ENCODE data around the gene TNMD. TPM values are rescaled to one million over a fixed set of nuclear protein-coding genes. Genes with fewer than 3 reads are reported as not detected.

Gene TNMD
- total RNA-seq, 1 donor from 2014 or later: not detected

- peak; percentile 71 for DNase-seq (ENCODE audit: low read depth, low spot score)
Measured at GRCh38 chrX:100643956-100644860, 59.5 kb downstream of the TNMD start, which contains the start of gene SRPX2. Gene SRPX2, plus strand, starts transcription at chrX:100644199. Its CDS starts 2,124 bp downstream, at chrX:100646323.

DNA sequence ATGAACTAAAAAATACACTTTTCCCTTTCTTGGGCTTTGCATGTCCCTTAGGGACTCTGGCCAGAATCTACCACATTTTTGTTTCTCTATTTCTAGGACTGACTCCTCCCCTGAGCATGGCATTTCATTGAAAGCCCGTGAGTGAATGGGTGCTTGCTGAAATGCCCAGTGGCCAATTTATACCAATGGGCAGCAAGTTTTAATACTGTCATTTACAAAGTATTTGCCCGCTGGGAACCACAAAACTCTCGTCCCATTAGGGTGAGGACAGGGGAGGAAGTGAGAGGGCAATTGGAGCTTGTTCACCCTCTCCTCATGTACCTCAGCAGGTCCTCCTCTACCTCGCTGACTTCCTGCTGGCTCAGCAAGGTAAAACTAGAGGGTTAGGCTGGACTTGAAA, 60.4 kb downstream of the TNMD start:
- DNase-seq (ENCODE audit: low read depth, low spot score): no peak

GRCh38 chrX:100647095-100647494, 62.4 kb downstream of the TNMD start:
- DNase-seq (ENCODE audit: low read depth, low spot score): no peak

DNA sequence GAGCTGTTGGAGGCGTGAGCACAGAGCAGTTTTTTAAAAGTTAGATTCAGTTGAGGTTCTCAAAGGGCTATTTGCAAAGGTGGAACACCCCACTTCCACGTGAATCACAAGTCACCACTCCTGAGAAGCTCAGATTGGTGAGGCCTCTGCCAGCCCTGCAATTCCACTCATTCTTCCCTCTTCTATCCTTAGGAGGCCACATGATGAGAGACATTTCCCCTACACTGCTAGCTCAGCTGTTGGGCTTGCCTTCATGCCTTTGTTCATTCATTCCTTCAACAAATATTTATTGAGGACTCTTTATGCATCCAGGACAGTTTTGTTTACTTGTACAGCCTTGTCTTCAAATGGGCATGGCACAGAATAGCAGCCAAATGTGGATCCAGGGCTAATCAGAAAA, 63.0 kb downstream of the TNMD start:
- no peak for DNase-seq (ENCODE audit: low read depth, low spot score)

GRCh38 chrX:100648458-100649417, 64.0 kb downstream of the TNMD start:
- DNase-seq (ENCODE audit: low read depth, low spot score): no peak

Other genes starting within 250 kb of the TNMD start
- 0.11 and 0.33 TPM in 2 replicates for gene PCDH19, start 174.7 kb upstream of the TNMD start, total RNA-seq
- gene TSPAN6, start 51.9 kb downstream of the TNMD start, total RNA-seq: 43.8 and 60.5 TPM in 2 replicates
- 73.3 and 159 TPM in 2 replicates for gene SRPX2, start 59.3 kb downstream of the TNMD start, total RNA-seq
- gene SYTL4, start 147.2 kb downstream of the TNMD start, total RNA-seq: 11.6 and 30.6 TPM in 2 replicates
- 24.9 and 41.0 TPM in 2 replicates for gene CSTF2, start 235.5 kb downstream of the TNMD start, total RNA-seq